Dedifferentiated amniotic fluid mesenchymal stem cell (primary cell): ENCODE measurements around the gene ZBTB7B.

Source experiments
- DNase-seq: peaks from one replicate; pipeline ENCODE4 v3.0.0-alpha.2; 2016; ENCODE audit errors: extremely low spot score

Gene ZBTB7B

DNA sequence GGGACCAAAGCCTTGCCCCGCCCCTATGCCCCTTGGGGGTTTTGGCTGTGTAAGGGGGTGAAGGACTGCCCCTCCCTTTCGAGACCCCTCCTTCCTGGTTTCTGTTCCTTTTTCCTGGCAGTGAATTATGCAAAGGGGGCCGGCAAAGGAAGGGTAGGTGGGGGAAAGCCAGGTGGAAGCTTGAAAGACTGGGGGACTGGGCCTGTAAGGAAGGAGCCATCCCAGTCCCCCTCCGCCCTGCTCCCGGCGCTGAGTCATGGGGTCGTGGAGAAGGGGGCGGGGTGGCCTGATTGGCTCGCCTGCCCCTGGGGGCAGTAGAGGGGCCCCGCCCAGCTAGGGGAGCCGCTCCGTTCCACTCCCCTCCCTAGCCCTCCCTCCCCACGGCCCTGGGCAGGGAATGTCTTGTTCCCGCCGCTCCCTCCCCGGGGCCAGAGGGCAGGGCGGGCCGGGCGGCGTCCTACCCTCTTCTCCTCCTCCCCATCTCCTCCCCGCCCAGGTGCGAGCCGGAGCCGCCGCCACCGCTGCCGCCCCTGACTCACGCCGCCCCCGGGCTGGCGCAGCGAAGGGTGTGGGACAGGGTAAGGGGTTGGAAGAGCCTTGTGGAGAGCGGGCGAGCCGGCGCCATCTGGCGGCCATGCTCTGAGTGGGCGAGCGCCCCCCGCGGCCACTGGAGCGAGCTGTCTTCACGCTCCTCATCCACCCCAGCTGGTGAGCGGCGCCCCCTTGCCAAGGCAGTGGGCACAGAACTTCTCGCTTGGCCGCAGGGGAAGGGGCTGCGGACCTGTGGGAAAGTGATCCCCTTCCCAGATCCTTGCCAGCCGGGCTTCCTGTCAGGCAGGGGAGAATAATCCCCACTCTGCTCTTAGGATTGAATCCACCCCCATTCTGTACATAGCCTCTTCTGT, 14.7 kb downstream of the ZBTB7B start:
- peak; percentile 79 for DNase-seq

DNA sequence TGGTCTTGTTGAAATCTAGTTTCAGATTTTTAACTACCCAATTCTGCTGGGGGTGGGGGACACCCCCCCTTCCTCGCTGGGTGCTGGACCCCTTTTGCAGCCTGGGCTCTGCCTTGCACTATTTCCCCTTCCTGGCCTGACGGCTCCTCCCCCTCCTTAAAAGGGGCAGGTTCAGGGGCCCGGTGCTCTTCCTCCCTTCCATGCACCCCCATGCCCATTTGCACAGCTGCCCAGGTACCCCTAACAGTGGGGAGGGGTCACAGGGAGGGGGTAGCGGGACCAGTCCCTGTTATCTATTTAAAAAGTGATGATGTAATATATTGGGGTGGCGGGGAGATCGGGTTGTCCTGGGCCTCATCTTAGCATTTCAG, 15.3 kb downstream of the ZBTB7B start:
- DNase-seq: no peak

- DNase-seq: no peak
Measured at GRCh38 chr1:155018617-155019348, 16.2 kb downstream of the ZBTB7B start.

DNA sequence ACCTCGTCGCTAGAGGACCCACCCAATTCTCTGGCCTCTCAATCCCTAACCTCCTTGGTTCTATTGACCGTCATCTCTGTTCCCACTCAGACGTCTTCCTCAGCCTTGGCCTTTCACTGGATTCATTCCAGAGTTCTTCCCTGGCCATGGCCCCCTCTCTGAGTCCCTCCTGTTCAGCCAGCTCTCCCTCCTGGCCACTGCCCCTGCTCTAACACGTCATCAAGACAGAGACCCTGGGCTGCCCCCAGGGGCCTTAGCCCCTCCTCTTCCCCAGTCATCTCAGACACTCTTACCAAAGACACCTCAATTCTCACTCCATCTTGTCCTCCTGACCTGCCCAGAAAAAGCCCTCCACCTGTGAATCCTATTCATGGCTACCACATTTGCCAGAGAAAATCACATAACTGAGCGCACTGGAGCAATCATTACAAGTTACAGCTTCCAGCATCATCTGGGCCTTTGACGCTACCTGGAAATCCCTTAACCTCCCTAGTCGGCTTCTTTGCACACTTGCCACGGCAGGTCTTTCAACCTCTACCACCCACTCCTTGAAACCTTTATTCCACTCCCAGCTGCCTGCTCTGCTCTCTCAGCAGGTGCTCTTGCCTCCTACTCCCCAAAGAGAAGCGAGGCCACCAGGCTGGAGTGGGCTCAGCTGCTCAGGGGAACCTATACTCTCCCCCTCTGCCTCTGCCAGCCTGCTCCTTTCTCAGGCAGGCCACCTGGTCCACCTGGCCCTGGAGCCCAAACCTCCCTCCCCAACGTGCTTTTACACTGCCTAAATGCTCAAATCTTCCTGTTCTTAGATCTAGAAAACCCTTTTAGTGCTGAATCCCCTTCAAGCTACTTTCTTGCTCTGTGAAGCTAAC, 17.0 kb downstream of the ZBTB7B start:
- no peak for DNase-seq

- no peak for DNase-seq
Measured at GRCh38 chr1:155022136-155022926, 19.7 kb downstream of the ZBTB7B start.

DNA sequence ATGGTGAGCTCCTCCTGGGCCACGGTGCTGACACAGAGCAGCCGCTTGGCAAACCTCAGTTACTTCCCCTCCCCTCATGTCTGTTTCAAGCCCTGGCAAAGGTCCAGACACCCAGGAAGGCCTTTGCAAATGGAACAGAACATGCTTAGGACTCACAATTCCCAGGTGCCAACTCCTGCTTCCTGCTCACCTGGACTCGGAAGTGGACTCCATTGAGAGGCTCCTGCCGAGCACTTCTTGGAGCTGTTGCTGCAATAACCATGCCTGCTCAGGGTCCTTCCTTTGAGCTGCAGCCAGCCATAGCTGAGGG, 20.3 kb downstream of the ZBTB7B start:
- no peak for DNase-seq

- no peak for DNase-seq
Measured at GRCh38 chr1:155023627-155024026, 21.0 kb downstream of the ZBTB7B start.

GRCh38 chr1:155024315-155024714, 21.7 kb downstream of the ZBTB7B start:
- no peak for DNase-seq

- no peak for DNase-seq
Measured at GRCh38 chr1:155026154-155026553, 23.6 kb downstream of the ZBTB7B start.

GRCh38 chr1:155026588-155026987, 24.0 kb downstream of the ZBTB7B start:
- no peak for DNase-seq

DNA sequence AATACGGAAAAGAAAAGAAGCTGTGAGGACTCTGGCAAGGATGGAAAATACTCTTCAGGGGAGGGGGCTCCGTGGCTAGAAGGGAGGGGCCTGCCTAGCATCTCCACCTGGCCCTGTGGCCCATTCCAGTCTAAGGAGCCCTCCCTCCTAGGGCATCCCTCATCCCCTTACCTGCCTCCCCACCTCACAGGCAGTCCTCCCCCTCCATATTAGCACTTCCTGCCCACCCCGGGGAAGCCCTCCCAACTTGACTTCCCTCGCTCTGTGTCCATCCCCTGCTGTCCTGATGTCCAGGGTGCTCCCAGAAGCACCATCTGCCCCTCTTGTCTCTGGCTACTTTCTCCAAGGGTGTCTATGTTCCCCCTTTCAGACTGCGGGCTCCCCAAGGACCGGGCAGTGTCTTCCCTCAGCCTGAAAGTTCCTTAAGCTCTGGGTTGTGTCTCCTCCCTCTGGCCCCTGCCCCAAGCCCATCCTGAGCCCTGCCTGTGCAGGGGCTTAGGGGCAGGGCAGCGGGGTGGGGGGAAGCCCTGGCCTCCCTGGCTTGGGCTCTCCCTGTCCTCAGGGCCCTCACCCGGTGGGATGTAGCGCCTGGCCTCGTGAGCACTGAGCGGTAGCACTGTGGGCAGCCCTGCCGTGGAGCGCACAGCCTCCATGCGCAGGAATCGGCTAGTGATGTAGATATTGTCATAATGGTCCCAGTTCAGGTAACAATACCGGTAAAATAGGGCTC, 27.1 kb downstream of the ZBTB7B start:
- DNase-seq: no peak

DNA sequence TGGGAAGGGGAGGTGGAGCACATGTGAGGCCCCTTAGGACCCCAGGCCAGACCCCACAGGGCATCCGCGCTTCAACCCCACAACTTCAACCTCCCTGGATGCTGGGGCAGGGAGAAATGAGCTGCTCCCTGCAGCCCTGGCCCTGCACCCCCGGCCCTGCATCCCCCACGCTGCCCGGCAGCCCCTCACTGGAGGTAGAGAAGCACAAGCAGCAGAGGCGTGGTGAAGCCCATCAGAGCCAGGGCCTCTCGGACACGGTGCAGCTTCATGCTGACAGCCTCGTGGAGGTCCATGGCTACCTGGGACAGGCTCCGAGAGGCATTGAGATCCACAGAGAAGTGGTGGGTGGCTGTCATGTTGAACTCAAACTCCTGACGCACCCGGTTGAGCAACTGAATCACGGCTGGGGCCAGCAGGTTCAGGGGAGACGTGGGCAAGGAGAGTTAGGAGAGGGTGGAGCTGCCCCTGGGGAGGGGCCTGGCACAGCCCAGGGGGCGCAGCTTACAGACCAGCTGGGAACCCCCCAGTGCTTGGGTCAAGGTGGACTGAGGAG, 27.7 kb downstream of the ZBTB7B start:
- DNase-seq: no peak

DNA sequence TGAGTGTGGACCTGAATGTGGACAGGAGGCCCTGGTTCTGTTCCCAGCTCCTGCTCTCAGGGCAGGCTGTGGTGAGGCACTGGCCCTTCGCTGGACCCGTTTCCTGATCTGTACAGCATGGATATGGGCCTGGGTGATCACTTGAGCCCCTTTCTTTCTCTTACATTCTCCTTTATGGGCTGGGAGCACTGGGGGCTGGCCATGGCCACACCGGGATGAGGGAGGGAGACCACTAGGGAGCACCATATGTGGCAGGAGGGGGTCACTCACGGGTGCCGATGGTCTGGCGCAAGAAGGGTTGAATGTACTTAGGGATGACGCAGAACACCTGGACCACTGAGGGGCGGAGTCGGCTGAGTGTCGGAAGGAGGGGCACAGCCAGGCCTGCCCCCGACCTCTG, 28.3 kb downstream of the ZBTB7B start:
- DNase-seq: no peak

GRCh38 chr1:155032886-155033285, 30.3 kb downstream of the ZBTB7B start:
- DNase-seq: no peak

DNA sequence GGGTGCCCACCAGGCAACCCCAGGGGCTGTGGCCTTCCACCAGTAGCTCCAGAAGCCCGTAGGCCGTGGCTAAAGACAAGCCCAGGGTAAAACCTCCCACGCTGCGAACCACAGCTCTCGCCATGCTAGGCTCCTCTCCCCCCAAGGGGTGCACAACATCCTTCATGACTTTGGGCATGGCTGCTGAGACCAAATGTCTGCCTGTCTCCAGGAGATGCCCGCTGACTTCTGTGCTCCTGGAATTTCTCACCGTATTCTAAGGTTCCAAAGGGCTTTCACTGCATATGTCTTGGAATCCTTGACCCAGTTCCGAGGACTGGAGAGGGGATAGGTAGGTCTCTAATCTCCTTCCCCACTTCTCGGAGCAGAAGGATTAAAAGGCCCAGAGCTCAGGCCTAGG, 30.9 kb downstream of the ZBTB7B start, which contains the start of the genes DCST1 and DCST2:
TSS of gene DCST1 (plus strand) at position 301 of the 400 bp plus-strand sequence. CDS start 213 bp downstream, outside the sequence.
TSS of gene DCST2 (minus strand) at position 258 of the 400 bp plus-strand sequence. CDS start at position 178, 80 bp downstream.
- no peak for DNase-seq

DNA sequence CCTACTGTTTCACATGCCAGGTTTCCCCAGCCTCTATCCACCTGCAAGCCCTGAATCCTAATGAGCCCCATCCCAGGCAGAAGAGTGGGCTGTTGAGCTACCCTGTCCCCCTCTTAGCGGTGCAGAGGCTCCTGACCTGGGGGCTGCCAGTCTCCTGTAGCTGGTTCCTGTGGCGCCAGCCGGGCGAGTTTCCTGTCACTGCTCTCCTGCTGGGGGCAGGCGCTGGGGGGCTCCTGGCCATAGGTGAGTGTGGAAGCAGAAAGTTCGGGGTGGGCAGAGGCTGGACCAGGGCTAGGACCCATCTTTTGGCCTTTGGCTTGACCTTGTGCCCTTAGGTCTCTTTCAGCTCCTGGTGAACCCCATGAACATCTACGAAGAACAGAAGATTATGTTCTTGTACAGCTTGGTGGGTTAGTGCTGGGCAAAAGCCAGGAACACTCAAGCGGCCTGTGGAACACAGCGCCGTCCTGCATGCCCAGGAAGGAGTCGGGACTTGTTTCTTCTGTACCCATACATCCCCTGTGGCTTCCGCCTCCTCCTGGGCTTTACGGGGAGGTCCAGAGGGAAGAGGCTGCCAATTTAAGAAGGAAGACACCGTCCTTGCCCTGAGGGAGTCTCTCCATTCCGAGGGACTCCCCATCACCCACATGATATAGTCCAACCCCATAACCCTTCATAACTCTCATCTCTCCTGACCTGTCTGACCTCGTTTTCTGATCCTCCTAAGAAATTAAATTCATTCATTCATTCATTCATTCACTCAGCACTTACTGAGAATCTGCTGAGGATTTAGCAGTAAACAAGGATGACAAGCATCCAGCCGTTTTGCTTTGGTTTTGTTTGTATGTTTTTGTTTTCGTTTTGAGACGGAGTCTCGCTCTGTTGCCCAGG, 32.0 kb downstream of the ZBTB7B start:
- no peak for DNase-seq

DNA sequence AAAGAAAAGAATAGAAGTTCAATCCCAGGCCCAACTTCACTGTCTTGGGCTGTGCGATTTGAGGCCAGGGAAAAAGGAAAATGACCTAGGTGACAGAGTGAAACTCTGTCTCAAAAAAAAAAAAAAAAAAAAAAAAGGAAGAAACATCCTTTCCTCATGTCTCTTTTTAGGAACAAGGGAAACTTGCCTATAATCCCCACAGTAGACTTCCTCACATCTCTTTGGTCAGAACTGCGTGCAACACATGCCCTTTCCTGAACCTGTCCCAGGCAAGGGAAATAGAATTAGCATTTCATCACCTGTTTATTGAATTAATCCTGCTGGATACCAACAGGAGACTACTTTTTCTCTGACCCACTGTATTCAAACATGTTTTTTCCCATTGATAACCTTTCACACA, 33.3 kb downstream of the ZBTB7B start:
- DNase-seq: no peak

- no peak for DNase-seq
Measured at GRCh38 chr1:155037043-155037442, 34.4 kb downstream of the ZBTB7B start.

GRCh38 chr1:155037851-155038441, 35.3 kb downstream of the ZBTB7B start:
- no peak for DNase-seq
